HFFc6 (cell line): Measurements from ENCODE around the gene MRPS5. TPM values are rescaled to one million over a fixed set of nuclear protein-coding genes. Genes with fewer than 3 reads are reported as not detected.

ENCODE experiments used
- DNase-seq: peaks from one replicate; pipeline ENCODE4 v3.0.0-alpha.2; 2018
- H3K27ac Mint-ChIP-seq: 2 replicates; pipeline ENCODE4 v1.8.0; 2020; ENCODE audit warnings: mild to moderate bottlenecking, mixed read lengths
- H3K27me3 Mint-ChIP-seq: 2 replicates; pipeline ENCODE4 v1.8.0; 2021; ENCODE audit warnings: mild to moderate bottlenecking, moderate library complexity, mixed read lengths; ENCODE audit not compliant: insufficient read depth
- H3K36me3 Mint-ChIP-seq: 2 replicates; pipeline ENCODE4 v1.8.0; 2021; ENCODE audit warnings: low read depth, mixed read lengths
- H3K4me1 Mint-ChIP-seq: 2 replicates; pipeline ENCODE4 v1.8.0; 2020; ENCODE audit warnings: low read depth, mixed read lengths
- H3K4me3 Mint-ChIP-seq: 2 replicates; pipeline ENCODE4 v1.8.0; 2020; ENCODE audit warnings: mild to moderate bottlenecking, moderate library complexity, mixed read lengths
- H3K9me3 Mint-ChIP-seq: 2 replicates; pipeline ENCODE4 v1.8.0; 2020; ENCODE audit warnings: mild to moderate bottlenecking, mixed read lengths
- total RNA-seq, 6 experiments: library from RNA; stranded (reverse); fragmentation: NEBNext Ultra II Directional; extraction: Animal tissue kit (Norgen Biotek cat#: 25700); gene quantifications; 2 replicates in 1 of 6; 3 replicates in 5 of 6; pipeline ENCODE4 v1.2.3, GENCODE V29; 2021
- TF ChIP-seq, protein P1 (sequence below): fragments of 200-600 bp; sonication (generic); IDR thresholded peaks from 2 replicates; pipeline ENCODE4 v1.5.0; 2021; ENCODE audit warnings: antibody characterized with exemption, mild to moderate bottlenecking

The MRPS5 gene
- total RNA-seq, 6 experiments from 2014 or later = 39.8 to 46.0 (median 41.3) TPM

DNA sequence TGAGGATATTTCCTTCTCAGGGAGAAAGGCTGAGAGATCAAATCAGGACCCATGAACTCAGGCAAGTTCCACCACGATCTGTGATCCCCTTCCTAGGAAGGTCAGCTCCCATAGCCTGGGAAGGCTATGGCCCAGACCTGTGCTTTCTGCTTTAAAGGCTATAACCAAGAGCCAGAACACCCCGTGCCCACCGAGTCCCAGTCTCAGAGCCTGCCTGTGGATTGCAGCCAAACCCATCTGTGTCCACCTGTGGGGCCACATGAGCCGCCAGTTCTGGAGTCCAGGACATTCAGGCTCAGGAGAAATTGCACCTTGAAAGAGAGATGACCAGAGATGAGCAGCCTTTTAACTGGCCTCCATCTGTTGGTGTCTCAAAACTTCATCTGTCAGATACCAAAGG, 49.2 kb downstream of the MRPS5 start:
- peaks cover 33% of the 10 kb centered on the region for H3K27me3 Mint-ChIP-seq
- H3K4me1 Mint-ChIP-seq = no peaks in the 10 kb centered on the region
- no peaks in the 10 kb centered on the region for H3K36me3 Mint-ChIP-seq
- H3K27ac Mint-ChIP-seq = no peak overlapping the region
- DNase-seq = no peak
- H3K9me3 Mint-ChIP-seq = no peaks in the 10 kb centered on the region
- TF ChIP-seq, protein P1, sequence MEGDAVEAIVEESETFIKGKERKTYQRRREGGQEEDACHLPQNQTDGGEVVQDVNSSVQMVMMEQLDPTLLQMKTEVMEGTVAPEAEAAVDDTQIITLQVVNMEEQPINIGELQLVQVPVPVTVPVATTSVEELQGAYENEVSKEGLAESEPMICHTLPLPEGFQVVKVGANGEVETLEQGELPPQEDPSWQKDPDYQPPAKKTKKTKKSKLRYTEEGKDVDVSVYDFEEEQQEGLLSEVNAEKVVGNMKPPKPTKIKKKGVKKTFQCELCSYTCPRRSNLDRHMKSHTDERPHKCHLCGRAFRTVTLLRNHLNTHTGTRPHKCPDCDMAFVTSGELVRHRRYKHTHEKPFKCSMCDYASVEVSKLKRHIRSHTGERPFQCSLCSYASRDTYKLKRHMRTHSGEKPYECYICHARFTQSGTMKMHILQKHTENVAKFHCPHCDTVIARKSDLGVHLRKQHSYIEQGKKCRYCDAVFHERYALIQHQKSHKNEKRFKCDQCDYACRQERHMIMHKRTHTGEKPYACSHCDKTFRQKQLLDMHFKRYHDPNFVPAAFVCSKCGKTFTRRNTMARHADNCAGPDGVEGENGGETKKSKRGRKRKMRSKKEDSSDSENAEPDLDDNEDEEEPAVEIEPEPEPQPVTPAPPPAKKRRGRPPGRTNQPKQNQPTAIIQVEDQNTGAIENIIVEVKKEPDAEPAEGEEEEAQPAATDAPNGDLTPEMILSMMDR = no peak
- no peak overlapping the region for H3K4me3 Mint-ChIP-seq

DNA sequence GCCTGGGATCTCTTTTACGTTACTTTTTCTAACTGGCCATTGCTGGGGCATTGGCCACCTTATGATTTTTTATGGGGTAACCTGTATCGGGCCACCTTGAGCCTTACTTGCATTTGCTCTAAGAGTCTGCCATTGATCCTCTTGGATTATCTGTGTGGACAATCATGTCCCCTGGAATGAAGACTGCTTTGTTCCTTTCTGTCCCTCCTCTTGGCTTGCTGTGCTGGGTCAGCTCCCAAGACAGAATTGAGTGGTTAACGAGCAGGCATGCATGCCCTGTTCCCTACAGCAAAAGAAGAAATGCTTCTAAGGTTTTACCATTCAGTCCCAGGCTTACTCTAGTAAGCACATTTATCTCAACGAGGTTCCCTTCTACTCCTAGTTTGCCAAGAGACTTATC, 49.8 kb downstream of the MRPS5 start:
- H3K27ac Mint-ChIP-seq = no peak overlapping the region
- no peaks in the 10 kb centered on the region for H3K4me1 Mint-ChIP-seq
- H3K27me3 Mint-ChIP-seq = peaks cover 30% of the 10 kb centered on the region

DNA sequence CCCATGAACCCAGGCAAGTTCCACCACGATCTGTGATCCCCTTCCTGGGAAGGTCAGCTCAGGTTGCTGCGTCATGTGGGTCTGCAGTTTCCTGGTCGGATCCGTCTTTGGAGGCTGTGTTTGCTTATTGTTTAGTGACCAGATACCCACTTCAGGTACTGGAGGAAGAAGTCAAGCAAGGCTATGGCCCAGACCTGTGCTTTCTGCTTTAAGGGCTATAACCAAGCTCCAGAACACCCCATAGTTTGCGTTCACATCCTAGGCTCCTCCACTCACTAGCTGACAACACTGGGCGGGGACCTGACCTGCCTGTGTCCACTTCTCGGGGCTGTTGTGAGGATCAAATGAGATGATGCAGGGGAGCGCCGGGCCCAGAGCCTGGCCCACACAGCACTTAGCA, 52.1 kb downstream of the MRPS5 start:
- no peak for DNase-seq
- Mint-ChIP-seq H3K4me1 (no peaks in the 10 kb centered on the region), H3K36me3 (no peaks in the 10 kb centered on the region), H3K27ac (no peak overlapping the region), H3K9me3 (no peaks in the 10 kb centered on the region), H3K4me3 (no peak overlapping the region), H3K27me3 (peaks cover 21% of the 10 kb centered on the region)
- TF ChIP-seq, protein P1 = no peak

More for the DNA sequence above, 49.8 kb downstream of the MRPS5 start:
- H3K4me3 Mint-ChIP-seq = no peak overlapping the region
- no peaks in the 10 kb centered on the region for H3K9me3 Mint-ChIP-seq
- TF ChIP-seq, protein P1 = no peak
- no peak for DNase-seq
- no peaks in the 10 kb centered on the region for H3K36me3 Mint-ChIP-seq

DNA sequence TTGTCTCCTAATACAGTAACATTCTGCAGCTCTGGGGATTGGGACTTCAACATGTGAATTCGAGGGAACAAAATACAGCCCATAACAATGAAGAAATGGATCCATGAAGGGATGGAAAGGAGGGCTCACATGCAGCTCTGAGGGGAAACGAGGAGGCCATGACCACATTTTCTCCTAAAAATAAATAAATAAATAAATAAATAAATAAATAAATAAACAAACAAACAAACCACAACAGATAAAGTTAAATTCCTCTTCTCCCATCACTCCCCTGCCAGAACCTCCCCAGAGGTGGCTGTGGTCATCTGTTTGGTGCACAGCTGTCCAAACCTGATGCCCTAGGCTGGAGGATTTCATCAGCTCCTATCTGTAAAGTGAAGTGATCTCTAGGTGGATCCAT, 53.4 kb downstream of the MRPS5 start:
- TF ChIP-seq, protein P1 = no peak
- H3K9me3 Mint-ChIP-seq = no peaks in the 10 kb centered on the region
- H3K4me3 Mint-ChIP-seq = no peak overlapping the region
- no peak for DNase-seq
- no peaks in the 10 kb centered on the region for H3K36me3 Mint-ChIP-seq
- no peaks in the 10 kb centered on the region for H3K4me1 Mint-ChIP-seq
- H3K27me3 Mint-ChIP-seq = peaks cover 27% of the 10 kb centered on the region
- no peak overlapping the region for H3K27ac Mint-ChIP-seq

GRCh38 chr2:95063086-95063958, 58.3 kb downstream of the MRPS5 start:
- peaks cover 55% of the 10 kb centered on the region for H3K27me3 Mint-ChIP-seq
- peaks cover 5% of the 10 kb centered on the region; the same call in 1 of the 2 replicates for H3K4me1 Mint-ChIP-seq
- H3K27ac Mint-ChIP-seq = no peak overlapping the region

More at GRCh38 chr2:95063086-95063958, 58.3 kb downstream of the MRPS5 start:
- H3K9me3 Mint-ChIP-seq = no peaks in the 10 kb centered on the region
- TF ChIP-seq, protein P1 = no peak
- H3K4me3 Mint-ChIP-seq = no peak overlapping the region
- DNase-seq = no peak
- no peaks in the 10 kb centered on the region for H3K36me3 Mint-ChIP-seq
